ENCODE results near the gene SRSF8.
A peak's percentile ranks its signal among the peaks of the same experiment; 100 is the strongest.

DNA sequence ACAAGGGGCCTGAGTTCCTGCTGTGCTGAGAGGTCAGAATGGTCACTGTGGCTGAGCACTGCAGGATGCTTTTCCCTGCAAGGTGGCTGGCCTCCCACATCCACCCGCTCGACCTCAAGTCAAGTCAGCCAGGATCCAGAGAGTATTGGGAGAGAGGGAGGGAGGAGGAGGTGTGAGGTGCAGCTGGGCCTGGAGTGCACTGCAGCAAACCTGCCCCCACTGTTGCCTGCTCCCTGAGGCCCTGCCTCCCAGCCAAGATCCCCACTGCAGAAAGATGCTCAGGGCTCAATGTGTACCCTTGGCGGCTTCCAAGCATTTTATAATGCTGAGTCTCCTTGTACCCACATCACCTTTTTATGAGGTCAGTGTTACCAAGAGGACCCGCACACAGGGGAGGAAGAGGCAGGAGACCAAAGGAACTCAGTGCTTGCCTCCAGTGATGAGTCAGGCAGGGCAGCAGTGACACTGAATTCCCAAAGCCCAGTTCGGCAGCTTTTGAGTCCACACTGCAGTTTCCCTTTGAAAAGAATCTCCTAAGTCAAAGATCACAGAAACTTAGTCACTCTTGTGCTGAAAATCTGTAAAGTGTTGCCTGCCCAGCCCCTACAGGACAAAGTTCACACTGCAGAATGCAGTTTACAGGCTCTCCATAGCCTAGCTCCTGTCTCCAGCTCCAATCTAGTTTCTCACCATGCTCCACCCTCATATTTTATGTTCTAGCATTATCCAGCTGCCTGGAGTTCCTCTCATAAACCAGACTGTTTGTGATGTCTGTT, 26.0 kb downstream of the SRSF8 start:
- TF ChIP-seq, protein P1, sequence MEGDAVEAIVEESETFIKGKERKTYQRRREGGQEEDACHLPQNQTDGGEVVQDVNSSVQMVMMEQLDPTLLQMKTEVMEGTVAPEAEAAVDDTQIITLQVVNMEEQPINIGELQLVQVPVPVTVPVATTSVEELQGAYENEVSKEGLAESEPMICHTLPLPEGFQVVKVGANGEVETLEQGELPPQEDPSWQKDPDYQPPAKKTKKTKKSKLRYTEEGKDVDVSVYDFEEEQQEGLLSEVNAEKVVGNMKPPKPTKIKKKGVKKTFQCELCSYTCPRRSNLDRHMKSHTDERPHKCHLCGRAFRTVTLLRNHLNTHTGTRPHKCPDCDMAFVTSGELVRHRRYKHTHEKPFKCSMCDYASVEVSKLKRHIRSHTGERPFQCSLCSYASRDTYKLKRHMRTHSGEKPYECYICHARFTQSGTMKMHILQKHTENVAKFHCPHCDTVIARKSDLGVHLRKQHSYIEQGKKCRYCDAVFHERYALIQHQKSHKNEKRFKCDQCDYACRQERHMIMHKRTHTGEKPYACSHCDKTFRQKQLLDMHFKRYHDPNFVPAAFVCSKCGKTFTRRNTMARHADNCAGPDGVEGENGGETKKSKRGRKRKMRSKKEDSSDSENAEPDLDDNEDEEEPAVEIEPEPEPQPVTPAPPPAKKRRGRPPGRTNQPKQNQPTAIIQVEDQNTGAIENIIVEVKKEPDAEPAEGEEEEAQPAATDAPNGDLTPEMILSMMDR (IDR thresholded peaks at IDR 0.05) = peak; percentile 20 to 76 (median 42)
- TF ChIP-seq POLR2A (IDR thresholded peaks at IDR 0.05) = no peak
